ENCODE results near the gene MEMO1. TPM values are rescaled to one million over a fixed set of nuclear protein-coding genes. Genes with fewer than 3 reads are reported as not detected.

The MEMO1 gene
- total and polyA plus RNA-seq, 11 donors = 20.1 to 94.8 (median 53.0) TPM

DNA sequence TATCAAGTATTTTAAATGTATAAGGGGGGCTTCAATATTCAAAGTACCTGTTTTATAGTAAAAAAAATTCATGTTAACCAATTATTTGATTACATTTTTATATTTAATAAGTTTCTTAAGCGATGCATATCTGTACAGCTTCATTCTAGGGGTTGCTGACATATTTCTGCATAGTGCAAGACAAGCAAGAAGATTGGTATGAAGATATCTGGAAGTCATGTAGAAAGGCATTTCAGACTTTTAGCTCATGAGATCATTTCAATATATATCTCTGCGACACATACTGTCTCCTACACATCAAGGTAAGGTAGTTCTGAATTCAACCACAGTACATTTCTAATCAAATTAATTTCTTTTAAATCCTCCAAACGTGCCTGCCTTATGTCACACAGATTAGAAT lies 73.1 kb downstream of the MEMO1 start:
- intact Hi-C loops (cut with DNase I) = no loop called here
- Histone ChIP-seq H3K36me3 (peaks cover 0 to 15% (median 12%) of the 10 kb centered on the region in 9 donors), H3K27ac (no peak overlapping the region), H3K9me3 (no peaks in the 10 kb centered on the region), H3K4me1 (peaks cover 0 to 7% (median 0%) of the 10 kb centered on the region in 12 donors), H3K27me3 (no peaks in the 10 kb centered on the region), H3K4me3 (no peak overlapping the region)
- DNase-seq (no peak), ATAC-seq (no peak)
- 88 to 95% (median 90%) methylated on average over 3 of the region's 3 CpGs for WGBS, 4 donors
- TF ChIP-seq, protein P1, sequence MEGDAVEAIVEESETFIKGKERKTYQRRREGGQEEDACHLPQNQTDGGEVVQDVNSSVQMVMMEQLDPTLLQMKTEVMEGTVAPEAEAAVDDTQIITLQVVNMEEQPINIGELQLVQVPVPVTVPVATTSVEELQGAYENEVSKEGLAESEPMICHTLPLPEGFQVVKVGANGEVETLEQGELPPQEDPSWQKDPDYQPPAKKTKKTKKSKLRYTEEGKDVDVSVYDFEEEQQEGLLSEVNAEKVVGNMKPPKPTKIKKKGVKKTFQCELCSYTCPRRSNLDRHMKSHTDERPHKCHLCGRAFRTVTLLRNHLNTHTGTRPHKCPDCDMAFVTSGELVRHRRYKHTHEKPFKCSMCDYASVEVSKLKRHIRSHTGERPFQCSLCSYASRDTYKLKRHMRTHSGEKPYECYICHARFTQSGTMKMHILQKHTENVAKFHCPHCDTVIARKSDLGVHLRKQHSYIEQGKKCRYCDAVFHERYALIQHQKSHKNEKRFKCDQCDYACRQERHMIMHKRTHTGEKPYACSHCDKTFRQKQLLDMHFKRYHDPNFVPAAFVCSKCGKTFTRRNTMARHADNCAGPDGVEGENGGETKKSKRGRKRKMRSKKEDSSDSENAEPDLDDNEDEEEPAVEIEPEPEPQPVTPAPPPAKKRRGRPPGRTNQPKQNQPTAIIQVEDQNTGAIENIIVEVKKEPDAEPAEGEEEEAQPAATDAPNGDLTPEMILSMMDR (IDR thresholded peaks at IDR 0.05) = no peak
- TF ChIP-seq POLR2A (IDR thresholded peaks at IDR 0.05) = no peak

DNA sequence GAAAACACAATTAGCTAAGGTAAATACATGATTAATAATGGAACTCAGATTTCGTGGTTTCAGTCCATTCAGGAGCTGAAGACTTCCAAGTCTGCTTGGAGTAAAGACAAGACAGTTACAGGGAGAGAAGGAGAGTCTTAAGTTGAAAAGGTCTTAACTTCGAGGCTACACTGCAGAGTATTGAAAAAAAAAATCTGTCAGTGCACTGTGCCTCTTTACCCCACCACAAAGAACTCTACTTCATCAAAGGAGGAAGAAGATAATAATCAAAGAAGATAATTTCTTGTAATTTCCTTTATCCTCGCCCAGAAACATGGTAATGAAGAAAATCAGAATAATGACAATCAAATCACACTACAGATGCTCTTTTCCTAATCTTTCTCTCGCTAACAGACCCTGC lies 75.4 kb downstream of the MEMO1 start:
- intact Hi-C loops (cut with DNase I) = no loop called here
- Histone ChIP-seq H3K4me3 (no peak overlapping the region), H3K27me3 (no peaks in the 10 kb centered on the region), H3K9me3 (no peaks in the 10 kb centered on the region), H3K4me1 (peaks cover 0 to 7% (median 0%) of the 10 kb centered on the region in 12 donors), H3K27ac (no peak overlapping the region), H3K36me3 (peaks cover 0 to 7% (median 0%) of the 10 kb centered on the region in 9 donors)
- DNase-seq (no peak), ATAC-seq (no peak)
- WGBS, 4 donors = 85 to 90% (median 88%) methylated on average over 4 of the region's 4 CpGs
- no peak for TF ChIP-seq POLR2A (IDR thresholded peaks at IDR 0.05)
- TF ChIP-seq, protein P1 (IDR thresholded peaks at IDR 0.05) = no peak

DNA sequence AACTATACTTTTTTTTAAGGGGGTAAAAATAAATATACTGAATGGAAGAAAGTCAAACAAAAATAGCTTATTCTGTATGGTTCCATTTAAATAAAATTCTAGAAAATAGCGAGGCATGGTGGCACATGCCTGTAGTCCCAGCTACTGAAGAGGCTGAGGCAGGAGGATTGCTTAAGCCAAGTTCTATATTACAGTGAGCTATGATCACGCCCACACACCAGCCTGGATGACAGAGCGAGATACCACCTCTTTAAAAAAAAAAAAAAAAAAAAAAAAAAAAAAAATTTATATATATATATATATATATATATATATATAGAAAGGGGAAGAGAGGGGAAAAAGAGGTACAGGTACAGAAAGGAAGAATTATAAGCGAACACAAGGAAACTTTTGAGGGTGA lies 77.7 kb downstream of the MEMO1 start:
- no peak for DNase-seq
- peaks cover 0 to 10% (median 0%) of the 10 kb centered on the region in 9 donors for H3K36me3 ChIP-seq
- WGBS, 4 donors = 87 to 97% (median 95%) methylated on average over 4 of the region's 4 CpGs
- intact Hi-C loops (cut with DNase I) = no loop called here
- no peak overlapping the region for H3K27ac ChIP-seq
- no peaks in the 10 kb centered on the region for H3K9me3 ChIP-seq
- no peak for ATAC-seq
- TF ChIP-seq POLR2A (IDR thresholded peaks at IDR 0.05) = no peak
- TF ChIP-seq, protein P1 (IDR thresholded peaks at IDR 0.05) = no peak
- no peaks in the 10 kb centered on the region for H3K27me3 ChIP-seq
- H3K4me3 ChIP-seq = no peak overlapping the region
- peaks cover 0 to 7% (median 0%) of the 10 kb centered on the region in 12 donors for H3K4me1 ChIP-seq

DNA sequence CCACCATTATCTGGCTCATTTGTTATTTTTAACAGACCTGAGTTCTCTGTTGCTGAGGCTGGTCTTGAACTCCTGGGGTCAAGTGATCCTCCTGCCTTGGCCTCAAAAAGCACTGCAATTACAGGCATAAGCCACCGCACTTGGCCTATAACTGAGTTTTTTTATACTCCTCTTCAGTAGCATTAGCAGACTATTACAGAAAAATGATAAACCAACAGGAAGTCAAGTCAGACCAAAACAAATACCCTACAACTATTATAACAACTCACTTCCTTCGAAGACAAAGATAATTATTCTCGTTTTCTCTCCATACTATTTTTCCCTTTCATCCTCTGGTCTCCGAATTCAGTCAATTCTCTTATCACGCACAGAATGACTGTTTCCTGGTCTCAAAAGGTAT lies 78.2 kb downstream of the MEMO1 start:
- Histone ChIP-seq H3K27me3 (no peaks in the 10 kb centered on the region), H3K9me3 (no peaks in the 10 kb centered on the region), H3K36me3 (peaks cover 0 to 10% (median 0%) of the 10 kb centered on the region in 9 donors), H3K27ac (no peak overlapping the region), H3K4me1 (peaks cover 0 to 7% (median 0%) of the 10 kb centered on the region in 12 donors), H3K4me3 (no peak overlapping the region)
- no peak for ATAC-seq
- TF ChIP-seq, protein P1 (IDR thresholded peaks at IDR 0.05) = no peak
- no peak for TF ChIP-seq POLR2A (IDR thresholded peaks at IDR 0.05)
- no peak for DNase-seq
- intact Hi-C loops (cut with DNase I) = no loop called here
- WGBS, 4 donors = 89 to 92% (median 91%) methylated on average over 5 of the region's 5 CpGs
